A549 (cell line): ENCODE data around the gene DLGAP1. TPM values are rescaled to one million over a fixed set of nuclear protein-coding genes. Genes with fewer than 3 reads are reported as not detected.
A peak's percentile ranks its signal among the peaks of the same experiment; 100 is the strongest.

ENCODE experiments used
- ATAC-seq, 2 experiments: fragments of 200-7000 bp in 1 of 2; fragments of >200 bp in 1 of 2; cut with Nextera tagmentation in 1 of 2; cut with Tn5 transposase in 1 of 2; 3 replicates each; pipeline versions ENCODE4 v1.8.0 to v1.9.1; 2018 to 2020; ENCODE audit warnings: mild to moderate bottlenecking in 1 of 2, moderate library complexity in 1 of 2
- CTCF ChIA-PET: fragments of 300-600 bp; sonication (Branson Sonifier 250); formaldehyde crosslinking; extraction: SDS; loops from one replicate; lab custom pipeline; 2021; ENCODE audit warnings: antibody characterized with exemption, inconsistent platforms; lab: Yijun Ruan, JAX
- POLR2A ChIA-PET: fragments of 350-600 bp; formaldehyde crosslinking; extraction: SDS; loops from one replicate; lab custom pipeline; 2021; ENCODE audit warnings: antibody characterized with exemption, inconsistent platforms; lab: Yijun Ruan, JAX
- DNase-seq, 2 experiments: peaks; one replicate each; pipeline versions ENCODE4 v3.0.0 to v3.0.0-alpha.2; 2011 to 2016; ENCODE audit warnings: low read depth in 1 of 2, low spot score in 1 of 2
- FAIRE-seq: peaks from 2 replicates; lab custom pipeline; 2011; peaks lifted over from hg19 to GRCh38; lab: Jason Lieb, UNC
- H3K27ac ChIP-seq, 2 experiments: fragments of >200 bp; sonication (Bioruptor Twin); formaldehyde crosslinking; 3 replicates each; pipeline ENCODE4 v1.5.1; 2016 to 2017
- H3K4me1 ChIP-seq: fragments of >200 bp; sonication (Bioruptor Twin); formaldehyde crosslinking; 3 replicates; pipeline ENCODE4 v1.6.1; 2016
- H3K4me2 ChIP-seq: fragments of >200 bp; sonication (Bioruptor Twin); formaldehyde crosslinking; 3 replicates; pipeline ENCODE4 v1.6.1; 2016
- H3K4me3 ChIP-seq: fragments of >200 bp; sonication (Bioruptor Twin); formaldehyde crosslinking; 3 replicates; pipeline ENCODE4 v1.5.1; 2016
- H3K9me3 ChIP-seq: fragments of >200 bp; sonication (Bioruptor Twin); formaldehyde crosslinking; 3 replicates; pipeline ENCODE4 v1.6.1; 2016
- CBX8 ChIP-seq: fragments of 200-600 bp; sonication (generic); IDR thresholded peaks from 2 replicates; pipeline ENCODE4 v1.6.1; 2016
- CEBPB ChIP-seq, 2 experiments: fragments of >200 bp in 1 of 2; sonication (Bioruptor Twin) in 1 of 2; formaldehyde crosslinking in 1 of 2; IDR thresholded peaks; 2 replicates each; pipeline ENCODE4 v1.6.1; 2012 to 2016
- CHD4 ChIP-seq: fragments of 200-600 bp; sonication (generic); IDR thresholded peaks from 2 replicates; pipeline ENCODE4 v1.6.1; 2016; ENCODE audit warnings: antibody characterized with exemption, mild to moderate bottlenecking, borderline replicate concordance
- GATA3 ChIP-seq: IDR thresholded peaks from 2 replicates; pipeline ENCODE4 v1.6.1; 2012; ENCODE audit warnings: borderline replicate concordance
- HOXA7 ChIP-seq: fragments of 250-450 bp; sonication (Bioruptor Pico); IDR thresholded peaks from 2 replicates; pipeline ENCODE4 v1.5.0; 2020; ENCODE audit warnings: mild to moderate bottlenecking, moderate library complexity
- MAFK ChIP-seq: fragments of 450-650 bp; IDR thresholded peaks from 2 replicates; pipeline ENCODE4 v1.6.1; 2014; ENCODE audit not compliant: partially characterized antibody
- MYC ChIP-seq: IDR thresholded peaks from 2 replicates; pipeline ENCODE4 v1.6.1; 2012; ENCODE audit warnings: mild to moderate bottlenecking, inconsistent platforms, low read length, improper control_type of control experiment, borderline replicate concordance
- NPAS2 ChIP-seq: fragments of 250-450 bp; sonication (Bioruptor Pico); IDR thresholded peaks from 2 replicates; pipeline ENCODE4 v1.8.0; 2022; ENCODE audit warnings: mild to moderate bottlenecking, moderate library complexity, borderline replicate concordance
- PHF8 ChIP-seq: fragments of 200-600 bp; sonication (generic); IDR thresholded peaks from 2 replicates; pipeline ENCODE4 v1.6.1; 2016; ENCODE audit warnings: low read depth, mild to moderate bottlenecking, antibody characterized with exemption, moderate library complexity, borderline replicate concordance
- POLR2A ChIP-seq: IDR thresholded peaks from 2 replicates; pipeline ENCODE4 v1.6.1; 2012; ENCODE audit warnings: mild to moderate bottlenecking, low read length
- POLR2AphosphoS2 ChIP-seq: conservative IDR thresholded peaks from 2 replicates; pipeline ENCODE4 v1.6.1; 2012; ENCODE audit warnings: low read length, improper control_type of control experiment, inconsistent platforms
- RARB ChIP-seq: fragments of 250-450 bp; sonication (Bioruptor Pico); IDR thresholded peaks from 2 replicates; pipeline ENCODE4 v1.8.0; 2021; ENCODE audit warnings: mild to moderate bottlenecking, moderate library complexity
- RFX5 ChIP-seq: fragments of 450-650 bp; IDR thresholded peaks from 2 replicates; pipeline ENCODE4 v1.7.1; 2014; ENCODE audit warnings: antibody characterized with exemption, mild to moderate bottlenecking, moderate library complexity
- ZC3H11A ChIP-seq: fragments of 450-650 bp; IDR thresholded peaks from 2 replicates; pipeline ENCODE4 v1.6.1; 2014; ENCODE audit warnings: antibody characterized with exemption, mild to moderate bottlenecking
- ZFP36 ChIP-seq: fragments of 450-650 bp; IDR thresholded peaks from 2 replicates; pipeline ENCODE4 v1.6.1; 2014; ENCODE audit warnings: borderline replicate concordance; ENCODE audit not compliant: partially characterized antibody
- ZSCAN20 ChIP-seq: fragments of 250-450 bp; sonication (Bioruptor Pico); IDR thresholded peaks from 2 replicates; pipeline ENCODE4 v1.8.0; 2022; ENCODE audit warnings: mild to moderate bottlenecking, moderate library complexity
- WGBS: methylation state at CpG from one replicate; pipeline ENCODE4 v1.1.6; 2017; ENCODE audit errors: missing lambda C conversion rate; 5-methylcytosine and 5-hydroxymethylcytosine counted together
- polyA plus RNA-seq, 4 experiments: library from polyadenylated mRNA; depleted of rRNA in 3 of 4; stranded (reverse); fragments of >200 nt; fragmentation: RNase III in 1 of 4; extraction: RNeasy Plus Mini Kit Qiagen cat#74134 plus additional on column Dnase treatment in 1 of 4; gene quantifications; 2 replicates in 3 of 4; 3 replicates in 1 of 4; pipeline ENCODE4 v1.2.3, GENCODE V29; 2011 to 2017
- TF ChIP-seq, protein P1 (sequence below): fragments of >200 bp; sonication (Bioruptor Twin); formaldehyde crosslinking; IDR thresholded peaks from 3 replicates; pipeline ENCODE4 v1.6.1; 2016
- TF ChIP-seq, protein P2 (sequence below): fragments of >200 bp; sonication (Bioruptor Twin); formaldehyde crosslinking; IDR thresholded peaks from 2 replicates; pipeline ENCODE4 v1.6.1; 2016
- TF ChIP-seq, protein P3 (sequence below): fragments of 250-450 bp; sonication (Bioruptor Pico); IDR thresholded peaks from 2 replicates; pipeline ENCODE4 v1.5.0; 2021; ENCODE audit warnings: mild to moderate bottlenecking, moderate library complexity, borderline replicate concordance
- TF ChIP-seq, protein P4 (sequence below): IDR thresholded peaks from 2 replicates; pipeline ENCODE4 v1.6.1; 2012
- TF ChIP-seq, protein P5 (sequence below): IDR thresholded peaks from 2 replicates; pipeline ENCODE4 v1.6.1; 2012; ENCODE audit warnings: low read depth, borderline replicate concordance

The DLGAP1 gene
- polyA plus RNA-seq, 2 of the 4 experiments (the other 2 are of a cell fraction): 0.04 to 0.12 TPM

- H3K27ac ChIP-seq: peak overlapping the region in 1 of 2 experiments; percentile 48; a peak in 1 of 6 replicates
- TF ChIP-seq ZFP36 (no peak), CHD4 (no peak), MAFK (no peak), ZSCAN20 (CRISPR knock-in tag) (no peak), RARB (CRISPR knock-in tag) (no peak), POLR2AphosphoS2 (no peak), HOXA7 (CRISPR knock-in tag) (no peak), NPAS2 (CRISPR knock-in tag) (no peak), POLR2A (no peak), ZC3H11A (no peak), MYC (no peak)
- TF ChIP-seq, protein P1, sequence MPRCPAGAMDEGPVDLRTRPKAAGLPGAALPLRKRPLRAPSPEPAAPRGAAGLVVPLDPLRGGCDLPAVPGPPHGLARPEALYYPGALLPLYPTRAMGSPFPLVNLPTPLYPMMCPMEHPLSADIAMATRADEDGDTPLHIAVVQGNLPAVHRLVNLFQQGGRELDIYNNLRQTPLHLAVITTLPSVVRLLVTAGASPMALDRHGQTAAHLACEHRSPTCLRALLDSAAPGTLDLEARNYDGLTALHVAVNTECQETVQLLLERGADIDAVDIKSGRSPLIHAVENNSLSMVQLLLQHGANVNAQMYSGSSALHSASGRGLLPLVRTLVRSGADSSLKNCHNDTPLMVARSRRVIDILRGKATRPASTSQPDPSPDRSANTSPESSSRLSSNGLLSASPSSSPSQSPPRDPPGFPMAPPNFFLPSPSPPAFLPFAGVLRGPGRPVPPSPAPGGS: no peak
- TF ChIP-seq, protein P2, sequence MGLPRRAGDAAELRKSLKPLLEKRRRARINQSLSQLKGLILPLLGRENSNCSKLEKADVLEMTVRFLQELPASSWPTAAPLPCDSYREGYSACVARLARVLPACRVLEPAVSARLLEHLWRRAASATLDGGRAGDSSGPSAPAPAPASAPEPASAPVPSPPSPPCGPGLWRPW: no peak
- TF ChIP-seq, protein P3, sequence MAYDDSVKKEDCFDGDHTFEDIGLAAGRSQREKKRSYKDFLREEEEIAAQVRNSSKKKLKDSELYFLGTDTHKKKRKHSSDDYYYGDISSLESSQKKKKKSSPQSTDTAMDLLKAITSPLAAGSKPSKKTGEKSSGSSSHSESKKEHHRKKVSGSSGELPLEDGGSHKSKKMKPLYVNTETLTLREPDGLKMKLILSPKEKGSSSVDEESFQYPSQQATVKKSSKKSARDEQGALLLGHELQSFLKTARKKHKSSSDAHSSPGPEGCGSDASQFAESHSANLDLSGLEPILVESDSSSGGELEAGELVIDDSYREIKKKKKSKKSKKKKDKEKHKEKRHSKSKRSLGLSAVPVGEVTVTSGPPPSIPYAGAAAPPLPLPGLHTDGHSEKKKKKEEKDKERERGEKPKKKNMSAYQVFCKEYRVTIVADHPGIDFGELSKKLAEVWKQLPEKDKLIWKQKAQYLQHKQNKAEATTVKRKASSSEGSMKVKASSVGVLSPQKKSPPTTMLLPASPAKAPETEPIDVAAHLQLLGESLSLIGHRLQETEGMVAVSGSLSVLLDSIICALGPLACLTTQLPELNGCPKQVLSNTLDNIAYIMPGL (CRISPR knock-in tag): no peak
- DNase-seq (no peak), ATAC-seq (no peak), FAIRE-seq (no peak)
- ChIA-PET POLR2A (no interaction called here), CTCF (interaction anchor here (1.6 kb wide), 1 partner anchor 35 kb away, joined by 6 read pairs; no protein-coding TSS in a partner anchor)
- no peaks in the 10 kb centered on the region for H3K4me1 ChIP-seq
- H3K9me3 ChIP-seq: no peaks in the 10 kb centered on the region; the same call in 2 of the 3 replicates
- WGBS: 91% methylated on average over 4 of the region's 4 CpGs
- no peak overlapping the region for H3K4me2 ChIP-seq
- no peak overlapping the region for H3K4me3 ChIP-seq
These were observed 648.5 kb downstream of the DLGAP1 start for GRCh38 chr18:3806656-3807055.

DNA sequence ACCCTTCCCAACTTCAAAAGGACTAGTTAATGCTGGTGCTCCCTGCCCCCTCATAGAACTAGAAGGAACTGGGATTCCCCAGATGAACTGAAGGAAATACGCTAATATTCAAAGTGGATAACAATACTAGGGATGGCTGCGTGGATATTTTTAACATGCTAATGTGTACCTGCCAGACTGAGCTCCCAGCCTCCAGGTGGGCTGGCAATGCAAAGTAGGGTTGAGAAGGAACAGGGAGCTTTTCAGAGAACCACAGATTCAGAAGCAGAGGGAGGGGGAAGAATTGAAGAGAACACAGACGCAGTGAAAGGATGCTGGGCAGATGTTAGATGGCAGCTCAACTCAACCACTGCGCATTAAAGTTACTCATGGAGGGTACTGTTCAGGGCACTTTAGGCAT lies 650.8 kb downstream of the DLGAP1 start:
- POLR2A ChIA-PET: no interaction called here
- 93% methylated on average over 4 of the region's 4 CpGs for WGBS
- H3K9me3 ChIP-seq: no peaks in the 10 kb centered on the region; the same call in 2 of the 3 replicates
- no peak overlapping the region for H3K4me3 ChIP-seq
- no peak for ATAC-seq
- no peak for TF ChIP-seq PHF8
- no peak for TF ChIP-seq GATA3
- TF ChIP-seq CEBPB (IDR thresholded peaks at IDR 0.05): no peak
- TF ChIP-seq, protein P4, sequence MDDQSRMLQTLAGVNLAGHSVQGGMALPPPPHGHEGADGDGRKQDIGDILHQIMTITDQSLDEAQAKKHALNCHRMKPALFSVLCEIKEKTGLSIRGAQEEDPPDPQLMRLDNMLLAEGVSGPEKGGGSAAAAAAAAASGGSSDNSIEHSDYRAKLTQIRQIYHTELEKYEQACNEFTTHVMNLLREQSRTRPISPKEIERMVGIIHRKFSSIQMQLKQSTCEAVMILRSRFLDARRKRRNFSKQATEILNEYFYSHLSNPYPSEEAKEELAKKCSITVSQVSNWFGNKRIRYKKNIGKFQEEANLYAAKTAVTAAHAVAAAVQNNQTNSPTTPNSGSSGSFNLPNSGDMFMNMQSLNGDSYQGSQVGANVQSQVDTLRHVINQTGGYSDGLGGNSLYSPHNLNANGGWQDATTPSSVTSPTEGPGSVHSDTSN: no peak
- TF ChIP-seq CBX8: no peak
- no peak for TF ChIP-seq RFX5
- TF ChIP-seq, protein P2: no peak
- TF ChIP-seq ZC3H11A: no peak
- TF ChIP-seq, protein P1: no peak
- TF ChIP-seq, protein P3 (CRISPR knock-in tag): no peak
- TF ChIP-seq MAFK: no peak
- no peak for TF ChIP-seq POLR2AphosphoS2
- TF ChIP-seq, protein P5, sequence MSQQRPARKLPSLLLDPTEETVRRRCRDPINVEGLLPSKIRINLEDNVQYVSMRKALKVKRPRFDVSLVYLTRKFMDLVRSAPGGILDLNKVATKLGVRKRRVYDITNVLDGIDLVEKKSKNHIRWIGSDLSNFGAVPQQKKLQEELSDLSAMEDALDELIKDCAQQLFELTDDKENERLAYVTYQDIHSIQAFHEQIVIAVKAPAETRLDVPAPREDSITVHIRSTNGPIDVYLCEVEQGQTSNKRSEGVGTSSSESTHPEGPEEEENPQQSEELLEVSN: no peak
- TF ChIP-seq, all 56 proteins: peak for 0
- FAIRE-seq: no peak
- CTCF ChIA-PET: interaction anchor here (1.9 kb wide), 1 partner anchor 32 kb away, joined by 5 read pairs; no protein-coding TSS in a partner anchor
- H3K4me2 ChIP-seq: no peak overlapping the region
- DNase-seq: no peak
- H3K27ac ChIP-seq: peak overlapping the region in 1 of 2 experiments; percentile 9; a peak in 1 of 6 replicates
- no peaks in the 10 kb centered on the region for H3K4me1 ChIP-seq
